MM.1S (cell line): ENCODE measurements around the gene TMEM175.

Source experiments
- DNase-seq: peaks from one replicate; pipeline ENCODE4 v3.0.0-alpha.2; 2015
- H2AFZ ChIP-seq: fragments of 300-600 bp; sonication (generic); 2 replicates; pipeline ENCODE4 v1.6.0; 2016; ENCODE audit warnings: antibody characterized with exemption, low read length
- H3F3A ChIP-seq: fragments of 300-600 bp; sonication (generic); 2 replicates; pipeline ENCODE4 v1.6.1; 2016; ENCODE audit warnings: mild to moderate bottlenecking, antibody characterized with exemption, low read length, moderate library complexity, mixed read lengths; ENCODE audit not compliant: insufficient read depth
- H3K27ac ChIP-seq: fragments of 300-600 bp; sonication (generic); 2 replicates; pipeline ENCODE4 v1.5.1; 2016; ENCODE audit warnings: mild to moderate bottlenecking, low read length
- H3K27me3 ChIP-seq: fragments of 300-600 bp; sonication (generic); replicated peaks from 2 replicates; pipeline ENCODE4 v1.6.0; 2016; ENCODE audit warnings: low read length; ENCODE audit not compliant: insufficient read depth
- H3K36me3 ChIP-seq: fragments of 300-600 bp; sonication (generic); replicated peaks from 2 replicates; pipeline ENCODE4 v1.6.1; 2016; ENCODE audit warnings: mild to moderate bottlenecking, low read length, mixed read lengths; ENCODE audit not compliant: insufficient read depth
- H3K4me1 ChIP-seq: fragments of 300-600 bp; sonication (generic); 2 replicates; pipeline ENCODE4 v1.6.1; 2016; ENCODE audit warnings: low read length, mixed read lengths
- H3K4me2 ChIP-seq: fragments of 300-600 bp; sonication (generic); 2 replicates; pipeline ENCODE4 v1.6.0; 2016; ENCODE audit warnings: low read depth, low read length
- H3K4me3 ChIP-seq: fragments of 300-600 bp; sonication (generic); 2 replicates; pipeline ENCODE4 v1.5.1; 2016; ENCODE audit warnings: low read length, mixed read lengths
- H3K79me2 ChIP-seq: fragments of 300-600 bp; sonication (generic); 2 replicates; pipeline ENCODE4 v1.6.1; 2016; ENCODE audit warnings: mixed run types, low read length, mixed read lengths
- H3K9ac ChIP-seq: fragments of 300-600 bp; sonication (generic); 2 replicates; pipeline ENCODE4 v1.6.1; 2016; ENCODE audit warnings: low read length, mixed read lengths
- H3K9me2 ChIP-seq: fragments of 300-600 bp; sonication (generic); replicated peaks from 2 replicates; pipeline ENCODE4 v1.6.1; 2016; ENCODE audit warnings: mild to moderate bottlenecking, low read length, mixed read lengths; ENCODE audit not compliant: insufficient read depth
- H3K9me3 ChIP-seq: fragments of 300-600 bp; sonication (generic); replicated peaks from 2 replicates; pipeline ENCODE4 v1.6.1; 2016; ENCODE audit warnings: mild to moderate bottlenecking, low read length, mixed read lengths; ENCODE audit not compliant: insufficient read depth
- H4K20me1 ChIP-seq: fragments of 300-600 bp; sonication (generic); 2 replicates; pipeline ENCODE4 v1.6.1; 2016; ENCODE audit warnings: mild to moderate bottlenecking, low read length, moderate library complexity, mixed read lengths; ENCODE audit not compliant: insufficient read depth
- EZH2 ChIP-seq: fragments of 300-600 bp; sonication (generic); optimal IDR thresholded peaks from 2 replicates; pipeline ENCODE3; 2017; ENCODE audit warnings: low read depth, mild to moderate bottlenecking, antibody characterized with exemption, low read length, mixed read lengths
- EZH2phosphoT487 ChIP-seq: fragments of 300-600 bp; sonication (generic); IDR thresholded peaks from 2 replicates; pipeline ENCODE4 v1.6.1; 2018; ENCODE audit warnings: antibody characterized with exemption, low read length
- TF ChIP-seq, protein P1 (sequence below): fragments of 300-600 bp; sonication (generic); IDR thresholded peaks from 2 replicates; pipeline ENCODE4 v1.5.1; 2016; ENCODE audit warnings: antibody characterized with exemption, low read length, mixed read lengths

The TMEM175 gene

GRCh38 chr4:996030-996996, 64.1 kb downstream of the TMEM175 start:
- no peaks in the 10 kb centered on the region for H3K9me3 ChIP-seq
- H3K9ac ChIP-seq: no peak overlapping the region
- no peaks in the 10 kb centered on the region for H3K27me3 ChIP-seq
- no peaks in the 10 kb centered on the region for H3K4me1 ChIP-seq
- no peaks in the 10 kb centered on the region for H3F3A ChIP-seq
- TF ChIP-seq, protein P1, sequence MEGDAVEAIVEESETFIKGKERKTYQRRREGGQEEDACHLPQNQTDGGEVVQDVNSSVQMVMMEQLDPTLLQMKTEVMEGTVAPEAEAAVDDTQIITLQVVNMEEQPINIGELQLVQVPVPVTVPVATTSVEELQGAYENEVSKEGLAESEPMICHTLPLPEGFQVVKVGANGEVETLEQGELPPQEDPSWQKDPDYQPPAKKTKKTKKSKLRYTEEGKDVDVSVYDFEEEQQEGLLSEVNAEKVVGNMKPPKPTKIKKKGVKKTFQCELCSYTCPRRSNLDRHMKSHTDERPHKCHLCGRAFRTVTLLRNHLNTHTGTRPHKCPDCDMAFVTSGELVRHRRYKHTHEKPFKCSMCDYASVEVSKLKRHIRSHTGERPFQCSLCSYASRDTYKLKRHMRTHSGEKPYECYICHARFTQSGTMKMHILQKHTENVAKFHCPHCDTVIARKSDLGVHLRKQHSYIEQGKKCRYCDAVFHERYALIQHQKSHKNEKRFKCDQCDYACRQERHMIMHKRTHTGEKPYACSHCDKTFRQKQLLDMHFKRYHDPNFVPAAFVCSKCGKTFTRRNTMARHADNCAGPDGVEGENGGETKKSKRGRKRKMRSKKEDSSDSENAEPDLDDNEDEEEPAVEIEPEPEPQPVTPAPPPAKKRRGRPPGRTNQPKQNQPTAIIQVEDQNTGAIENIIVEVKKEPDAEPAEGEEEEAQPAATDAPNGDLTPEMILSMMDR: no peak
- TF ChIP-seq EZH2phosphoT487 (no peak), EZH2 (no peak)
- no peaks in the 10 kb centered on the region for H4K20me1 ChIP-seq
- DNase-seq: no peak
- no peaks in the 10 kb centered on the region for H3K9me2 ChIP-seq
- no peak overlapping the region for H2AFZ ChIP-seq
- no peaks in the 10 kb centered on the region for H3K79me2 ChIP-seq
- H3K36me3 ChIP-seq: no peaks in the 10 kb centered on the region
- H3K4me3 ChIP-seq: no peak overlapping the region
- H3K4me2 ChIP-seq: no peak overlapping the region
- no peak overlapping the region for H3K27ac ChIP-seq

- Histone ChIP-seq H3K4me1 (no peaks in the 10 kb centered on the region), H3K27ac (no peak overlapping the region), H4K20me1 (no peaks in the 10 kb centered on the region), H3K9me3 (no peaks in the 10 kb centered on the region), H3K4me3 (no peak overlapping the region), H2AFZ (no peak overlapping the region), H3K9ac (no peak overlapping the region), H3K4me2 (no peak overlapping the region), H3K9me2 (no peaks in the 10 kb centered on the region), H3K27me3 (no peaks in the 10 kb centered on the region), H3K79me2 (no peaks in the 10 kb centered on the region), H3K36me3 (no peaks in the 10 kb centered on the region), H3F3A (no peaks in the 10 kb centered on the region)
- no peak for DNase-seq
- TF ChIP-seq EZH2 (no peak), EZH2phosphoT487 (no peak)
- TF ChIP-seq, protein P1: no peak
Observed at GRCh38 chr4:996997-997374, 64.7 kb downstream of the TMEM175 start.

DNA sequence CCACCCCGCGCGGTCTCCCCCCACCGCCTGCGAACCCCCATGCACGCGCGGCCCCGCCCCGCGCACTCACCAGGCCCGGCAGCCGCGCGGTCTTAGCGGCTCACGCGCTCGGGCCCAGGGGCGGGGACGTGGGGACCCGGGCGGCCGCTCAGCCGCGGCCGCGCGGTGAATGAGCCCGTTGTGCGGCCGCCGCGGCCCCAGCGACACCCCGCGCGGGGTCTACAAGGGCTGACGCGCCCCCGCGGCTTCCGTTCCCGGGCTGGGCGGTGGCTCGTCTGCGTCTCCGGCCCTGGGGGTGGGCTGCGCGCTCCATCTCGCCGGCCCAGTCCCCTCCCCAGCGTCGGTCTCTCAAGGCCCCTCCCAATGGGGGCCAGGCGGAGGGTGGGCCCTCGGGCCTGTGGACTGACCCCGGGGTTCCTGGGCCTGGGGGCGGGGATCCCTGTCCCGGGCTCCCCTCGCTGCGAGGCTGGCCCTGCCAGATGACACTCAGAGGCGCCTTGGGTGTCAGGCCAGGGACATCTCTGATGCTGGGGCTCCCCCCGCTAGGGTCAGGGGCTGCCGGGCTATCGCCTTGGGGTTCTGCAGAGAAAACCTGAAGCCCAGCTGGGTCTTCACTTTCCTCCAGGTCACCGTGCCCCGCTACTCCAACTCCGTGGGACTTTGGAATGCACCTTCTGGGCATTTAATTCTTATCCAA, 65.3 kb downstream of the TMEM175 start:
- no peaks in the 10 kb centered on the region for H3K27me3 ChIP-seq
- TF ChIP-seq EZH2phosphoT487 (no peak), EZH2 (no peak)
- TF ChIP-seq, protein P1: no peak
- no peak overlapping the region for H2AFZ ChIP-seq
- H3K4me2 ChIP-seq: no peak overlapping the region
- H3K36me3 ChIP-seq: no peaks in the 10 kb centered on the region
- H3K9me3 ChIP-seq: no peaks in the 10 kb centered on the region
- no peak overlapping the region for H3K4me3 ChIP-seq
- H3K9me2 ChIP-seq: no peaks in the 10 kb centered on the region
- H3K27ac ChIP-seq: no peak overlapping the region
- H3K79me2 ChIP-seq: no peaks in the 10 kb centered on the region
- no peak for DNase-seq
- no peaks in the 10 kb centered on the region for H3F3A ChIP-seq
- no peaks in the 10 kb centered on the region for H3K4me1 ChIP-seq
- no peaks in the 10 kb centered on the region for H4K20me1 ChIP-seq
- H3K9ac ChIP-seq: no peak overlapping the region
